ENCODE measurements around the gene ZNF518A.
A peak's percentile ranks its signal among the peaks of the same experiment; 100 is the strongest.
"Not testable (repeated sequence)": the region's sequence is repeated elsewhere in the genome, so short reads cannot be mapped to it uniquely, and the experiment has no call there.

Gene ZNF518A

GRCh38 chr10:96137567-96137966, 7.5 kb downstream of the ZNF518A start:
- DNase-seq = no peak

- peak; percentile 87 for DNase-seq
Observed at GRCh38 chr10:96138102-96138501, 8.0 kb downstream of the ZNF518A start.

DNA sequence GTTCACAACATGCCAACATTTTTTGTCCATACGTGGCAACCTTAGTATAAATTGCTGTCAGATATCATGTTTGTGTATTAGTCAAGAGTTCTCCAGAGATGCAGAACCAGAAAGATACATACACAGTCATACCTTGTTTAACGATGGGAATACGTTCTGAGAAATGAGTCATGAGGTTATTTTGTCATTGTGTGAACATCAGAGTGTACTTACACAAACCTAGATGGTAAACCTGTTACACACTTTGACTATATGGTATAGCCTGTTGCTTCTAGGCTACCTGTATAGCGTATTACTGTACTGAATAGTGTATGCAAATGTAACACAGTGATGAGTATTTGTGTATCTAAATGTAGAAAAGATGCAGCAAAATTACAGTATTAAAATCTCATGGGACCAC, 22.3 kb downstream of the ZNF518A start:
- no peak for DNase-seq

- no peak for DNase-seq
Observed at GRCh38 chr10:96153070-96153469, 23.0 kb downstream of the ZNF518A start.

DNA sequence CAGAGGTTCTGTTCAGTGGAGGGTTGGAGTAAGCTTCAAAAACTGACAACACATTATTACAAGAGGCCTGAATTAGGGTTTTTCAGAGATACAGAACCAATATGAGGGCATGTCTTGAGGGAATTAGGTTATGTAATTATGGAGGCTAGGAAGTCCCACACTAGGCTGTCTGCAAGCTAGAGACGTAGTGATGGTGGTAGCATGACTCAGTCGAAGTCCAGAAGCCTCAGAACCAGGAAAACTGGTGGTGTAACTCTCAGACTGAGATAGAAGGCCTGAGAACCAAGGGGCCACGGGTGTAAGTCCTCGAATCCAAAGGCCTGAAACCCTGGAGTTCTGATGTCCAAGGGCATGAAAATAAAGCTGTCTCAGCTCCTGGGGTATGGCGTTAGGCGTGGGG, 35.6 kb downstream of the ZNF518A start:
- DNase-seq = no peak

DNA sequence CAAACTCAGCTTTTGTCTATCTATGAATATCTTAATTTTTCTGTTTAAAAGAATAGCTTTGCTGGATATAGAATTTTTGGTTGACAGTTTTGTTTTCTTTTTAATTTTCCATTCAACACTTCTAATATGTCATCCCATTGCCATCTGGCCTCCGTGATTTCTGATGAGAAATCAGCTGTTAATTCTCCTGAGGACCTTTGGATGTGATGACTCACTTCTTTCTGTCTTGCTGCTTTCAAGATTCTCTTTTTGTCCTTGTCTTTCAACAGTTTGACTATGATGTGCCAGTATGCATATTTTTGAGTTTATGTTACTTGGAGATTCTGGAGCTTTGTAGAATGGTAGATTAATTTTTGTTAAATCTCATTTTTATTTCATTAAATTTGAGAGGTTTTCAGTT, 38.4 kb downstream of the ZNF518A start:
- no peak for DNase-seq

DNA sequence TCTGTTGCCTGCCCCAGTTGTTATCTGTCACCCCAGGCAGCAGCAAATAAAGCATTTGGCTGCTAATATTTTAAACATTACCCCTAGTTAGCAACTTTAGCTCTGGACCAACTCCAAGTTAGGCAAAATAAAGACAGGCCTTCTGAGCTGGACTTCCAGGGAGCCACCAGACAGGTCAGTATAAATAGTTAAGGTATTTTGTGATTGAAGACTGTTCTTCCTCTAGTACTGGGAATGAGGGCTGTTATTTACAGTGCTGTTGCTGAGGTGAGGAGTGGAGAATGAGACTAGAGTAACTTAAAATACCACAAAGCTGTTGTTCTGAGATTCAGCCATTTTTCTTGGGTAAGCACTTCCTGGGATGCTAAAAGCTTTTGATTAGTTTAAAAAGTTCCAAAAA, 40.1 kb downstream of the ZNF518A start:
- DNase-seq = no peak

DNA sequence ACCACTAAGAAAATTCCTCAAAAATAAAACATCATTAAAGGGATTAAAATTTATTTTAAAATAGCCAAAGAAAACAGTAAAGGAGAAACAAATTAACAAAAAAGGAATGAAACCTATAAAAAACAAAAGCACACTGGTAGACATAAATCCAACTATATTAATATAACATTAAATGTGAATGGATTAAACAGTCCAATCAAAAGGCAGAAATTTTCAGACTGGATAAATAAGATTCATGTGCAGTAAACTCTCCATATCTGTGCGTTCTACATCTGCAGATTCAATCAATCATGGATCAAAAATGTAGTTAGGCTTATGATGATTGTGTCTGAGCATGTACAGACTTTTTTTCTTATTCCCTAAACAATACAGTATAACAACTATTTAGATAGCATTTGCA, 42.6 kb downstream of the ZNF518A start:
- DNase-seq = no peak

DNA sequence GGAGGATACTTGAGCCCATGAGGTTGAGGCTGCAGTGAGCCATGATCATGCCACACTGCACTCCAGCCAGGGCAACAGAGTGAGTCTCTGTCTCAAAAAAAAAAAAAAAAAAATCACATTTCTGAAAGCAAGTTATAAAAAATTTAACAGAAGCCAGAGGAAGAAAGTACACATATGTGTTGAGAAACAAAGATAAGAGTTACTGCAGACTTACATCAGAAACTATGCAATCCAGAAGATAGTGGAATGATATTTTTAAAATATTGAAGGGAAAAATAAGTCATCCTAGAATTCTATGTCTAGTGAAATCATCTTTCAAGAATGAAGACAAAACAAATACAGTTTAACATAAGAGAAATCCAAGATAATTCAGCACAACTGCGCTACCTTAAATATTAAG, 46.9 kb downstream of the ZNF518A start:
- DNase-seq = peak; percentile 28

DNA sequence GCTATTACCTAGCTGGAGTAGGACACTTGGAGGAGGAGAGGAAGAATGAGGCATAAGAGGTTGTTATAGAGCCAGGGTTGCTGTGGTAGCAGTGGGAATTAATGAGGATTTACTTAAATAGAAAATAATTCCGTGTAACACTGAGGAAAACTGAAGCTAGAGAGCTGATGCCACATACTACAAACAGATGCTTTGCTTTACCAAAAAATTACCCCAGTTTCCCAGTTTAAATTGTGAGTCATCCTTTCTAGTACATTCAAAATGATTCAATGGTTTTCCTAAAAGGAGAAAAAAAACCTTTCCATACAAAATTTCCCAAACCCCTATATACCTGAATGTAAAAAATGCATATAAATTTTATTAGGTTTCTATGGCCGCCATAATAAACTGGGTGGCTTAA, 58.3 kb downstream of the ZNF518A start:
- DNase-seq = no peak

DNA sequence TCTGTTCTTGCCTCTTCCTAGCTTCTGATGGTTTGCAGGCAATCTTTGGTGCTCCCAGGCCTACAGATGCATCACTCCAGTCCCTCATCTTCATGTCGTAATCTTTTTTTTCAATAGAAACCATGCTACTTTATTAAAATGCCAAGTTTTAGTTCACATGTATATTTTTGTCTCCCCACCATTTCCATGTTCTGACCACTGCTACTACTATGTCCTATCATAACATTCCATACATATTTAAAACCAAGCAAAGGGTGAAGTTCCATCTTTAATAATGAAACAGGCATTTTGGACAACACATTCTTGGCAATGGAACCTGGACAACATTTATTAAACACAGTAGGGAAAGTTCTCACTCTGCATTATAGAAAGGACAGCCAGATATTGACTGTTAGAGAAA, 58.8 kb downstream of the ZNF518A start:
- DNase-seq = no peak

DNA sequence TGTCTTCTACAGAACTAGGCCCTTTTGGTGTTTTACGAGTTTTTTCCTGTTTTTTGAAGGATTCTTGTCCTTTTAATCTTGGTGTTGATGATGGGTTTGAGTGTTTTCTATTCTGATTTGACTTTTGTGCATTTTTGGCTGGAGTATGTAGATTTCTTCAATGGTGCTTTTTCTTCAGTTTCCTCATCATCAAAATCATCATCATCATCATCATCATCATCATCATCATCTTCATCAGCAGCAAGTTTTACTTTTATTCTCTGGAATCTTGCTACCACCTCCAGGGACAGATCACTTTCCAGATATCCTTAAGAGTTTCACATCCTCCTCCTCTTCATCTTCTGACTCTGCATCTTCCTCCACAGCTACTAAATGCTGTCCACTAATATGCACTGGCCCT, 59.4 kb downstream of the ZNF518A start:
- not testable (repeated sequence) for DNase-seq

DNA sequence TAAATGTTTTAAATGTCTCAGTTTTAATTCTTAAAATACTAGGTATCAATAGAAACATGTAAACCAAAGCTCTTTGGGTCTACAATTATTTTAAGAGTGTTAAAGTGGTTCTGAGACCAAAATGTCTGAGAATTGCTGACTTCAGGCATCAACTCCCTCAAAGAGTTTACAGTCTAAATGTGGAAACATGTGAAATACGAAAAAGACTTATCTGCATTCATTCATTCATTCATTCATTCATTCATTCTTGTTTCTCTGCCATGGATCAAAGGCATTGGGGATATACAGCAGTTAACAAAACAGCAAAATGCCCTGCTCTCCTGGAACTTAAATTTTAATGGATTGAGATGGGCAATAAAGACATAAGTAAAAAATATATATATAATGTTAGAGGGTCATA, 71.4 kb downstream of the ZNF518A start:
- DNase-seq = no peak

- DNase-seq = no peak
Observed at GRCh38 chr10:96205580-96205979, 75.5 kb downstream of the ZNF518A start.

DNA sequence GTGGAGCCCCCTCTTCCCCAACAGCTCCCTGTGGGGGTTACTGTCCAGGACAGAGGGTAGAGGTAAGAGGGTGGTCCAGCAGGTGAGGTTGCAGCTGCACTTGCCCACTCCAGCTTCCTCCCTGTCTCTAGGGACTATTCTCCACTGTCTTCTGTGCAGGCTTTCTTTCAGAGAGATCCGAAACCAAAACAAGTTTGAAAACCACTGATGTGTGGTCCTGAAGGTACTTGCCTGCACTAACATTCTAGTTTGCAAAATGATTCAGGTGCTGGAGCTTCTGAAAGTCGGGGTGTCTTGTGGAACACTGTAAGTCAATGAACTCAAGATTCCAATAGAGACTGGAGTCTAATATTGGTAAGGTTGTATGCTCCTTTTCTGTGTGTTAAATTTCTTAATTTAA, 78.2 kb downstream of the ZNF518A start:
- DNase-seq = no peak

DNA sequence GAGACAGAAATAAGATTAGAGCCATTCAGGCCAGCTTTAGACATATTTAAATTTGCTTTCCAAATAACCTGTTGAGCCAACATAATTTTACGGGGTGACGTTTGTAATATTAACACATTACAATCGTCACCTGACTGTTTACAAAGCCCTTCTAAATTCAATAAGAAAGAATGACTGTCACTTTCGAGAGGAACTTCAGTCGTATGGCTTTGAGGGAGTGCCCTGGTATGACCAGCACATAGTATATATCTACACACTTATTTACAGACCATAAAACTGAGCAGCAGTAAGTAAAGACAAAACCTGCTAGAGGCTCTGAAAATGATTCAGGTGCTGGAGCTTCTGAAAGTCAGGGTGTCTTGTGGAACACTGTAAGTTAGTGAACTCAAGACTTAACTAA, 78.8 kb downstream of the ZNF518A start:
- no peak for DNase-seq

DNA sequence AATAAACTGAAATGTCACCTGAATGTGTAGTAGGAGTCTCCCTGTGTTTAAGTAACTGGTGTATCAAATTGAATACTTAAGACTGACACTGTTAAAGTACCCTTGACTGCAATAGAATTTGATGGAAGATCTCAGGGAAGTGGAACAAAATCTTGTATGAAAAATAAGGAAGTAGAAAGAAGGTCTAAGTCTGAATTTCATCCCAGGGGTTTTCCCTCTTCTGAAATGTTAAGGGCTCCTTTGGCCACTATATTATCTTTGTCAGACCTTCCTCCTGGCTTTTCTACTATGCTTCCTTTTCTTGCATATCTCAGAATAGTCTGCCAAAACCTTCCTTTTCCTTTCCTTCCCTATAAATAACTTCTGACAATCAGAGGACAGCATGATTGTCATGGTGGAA, 81.7 kb downstream of the ZNF518A start:
- peak; percentile 44 for DNase-seq

- no peak for DNase-seq
Observed at GRCh38 chr10:96212911-96213310, 82.8 kb downstream of the ZNF518A start.

Data from MV-4-11 (cell line).